Natural killer cell (primary cell): Measurements from ENCODE around the gene FBN1. TPM values are rescaled to one million over a fixed set of nuclear protein-coding genes. Genes with fewer than 3 reads are reported as not detected.

Experiments
- ATAC-seq, 3 donors: fragments of 150-1000 bp in 2 of 3; fragments of 200-7000 bp in 1 of 3; cut with Tn5 transposase; 1 replicate in 1 of 3; 2 replicates in 2 of 3; pipeline ENCODE4 v1.10.0; 2021; ENCODE audit warnings: mild to moderate bottlenecking in 2 of 3, moderate library complexity in 2 of 3
- DNase-seq, 2 donors: peaks; one replicate each; pipeline versions ENCODE4 v3.0.0 to v3.0.0-alpha.2; 2013 to 2021; ENCODE audit warnings: mixed read lengths in 1 of 2
- H3K27ac ChIP-seq: one replicate; pipeline ENCODE4 v1.5.1; 2013; ENCODE audit warnings: mild to moderate bottlenecking, low read length
- H3K27me3 ChIP-seq: one replicate; pipeline ENCODE4 v1.6.1; 2013; ENCODE audit warnings: low read length; ENCODE audit not compliant: control insufficient read depth, insufficient read depth
- H3K36me3 ChIP-seq: one replicate; pipeline ENCODE4 v1.6.1; 2013; ENCODE audit warnings: low read length; ENCODE audit not compliant: control insufficient read depth, insufficient read depth
- H3K4me1 ChIP-seq: one replicate; pipeline ENCODE4 v1.6.1; 2013; ENCODE audit warnings: low read length; ENCODE audit not compliant: control insufficient read depth, insufficient read depth
- H3K4me3 ChIP-seq: one replicate; pipeline ENCODE4 v1.5.1; 2013; ENCODE audit warnings: low read length
- H3K9me3 ChIP-seq: one replicate; pipeline ENCODE4 v1.6.1; 2013; ENCODE audit warnings: low read length; ENCODE audit not compliant: control insufficient read depth, insufficient read depth
- H3K27ac Mint-ChIP-seq, 2 donors: one replicate each; pipeline ENCODE4 v1.8.0; 2022; ENCODE audit warnings: mild to moderate bottlenecking in 2 of 2, mixed read lengths in 2 of 2, moderate library complexity in 1 of 2
- H3K27me3 Mint-ChIP-seq, 2 donors: one replicate each; pipeline ENCODE4 v1.8.0; 2022; ENCODE audit warnings: low read depth in 2 of 2, mixed read lengths in 2 of 2
- H3K36me3 Mint-ChIP-seq: one replicate; pipeline ENCODE4 v1.8.0; 2022; ENCODE audit warnings: mixed read lengths
- H3K4me1 Mint-ChIP-seq, 2 donors: one replicate each; pipeline ENCODE4 v1.8.0; 2022; ENCODE audit warnings: mixed read lengths in 2 of 2
- H3K4me3 Mint-ChIP-seq: one replicate; pipeline ENCODE4 v1.8.0; 2022; ENCODE audit warnings: mild to moderate bottlenecking, moderate library complexity, mixed read lengths
- H3K9me3 Mint-ChIP-seq, 2 donors: one replicate each; pipeline ENCODE4 v1.8.0; 2022; ENCODE audit warnings: mixed read lengths in 2 of 2
- WGBS: methylation state at CpG from one replicate; pipeline ENCODE4 v1.1.7; 2013; ENCODE audit warnings: missing lambda C conversion rate; ENCODE audit not compliant: insufficient coverage; 5-methylcytosine and 5-hydroxymethylcytosine counted together
- intact Hi-C: fragments of 100-400 bp; cut with micrococcal nuclease; formaldehyde crosslinking; loops from one replicate; pipeline ENCODE4 v1.14.2; 2022
- total RNA-seq, 4 donors: library from RNA; stranded (reverse); fragments of 120-200 nt in 1 of 4; gene quantifications; one replicate each; pipeline versions ENCODE4 v1.2.3 to v1.2.4, GENCODE V29; 2013 to 2022
- TF ChIP-seq, protein P1 (sequence below): fragments of 200-600 bp; IDR thresholded peaks from one replicate; pipeline ENCODE4 v1.8.0; 2022; ENCODE audit warnings: antibody characterized with exemption

FBN1 gene
- total RNA-seq, 3 donors from 2014 or later (not counting 1 experiment from before 2014, with no cell fraction given), result 0.33 to 0.54 (median 0.33) TPM

GRCh38 chr15:48388016-48388851 is 257.3 kb downstream of the FBN1 start:
- H3K27ac Mint-ChIP-seq, result no peak overlapping the region
- 84% methylated on average over 4 of the region's 4 CpGs for WGBS
- H3K27ac ChIP-seq, result no peak overlapping the region
- H3K4me3 ChIP-seq, result no peak overlapping the region
- peaks cover 13 to 25% of the 10 kb centered on the region in 2 donors for H3K27me3 Mint-ChIP-seq
- intact Hi-C loops, result no loop called here
- no peaks in the 10 kb centered on the region for H3K9me3 ChIP-seq
- TF ChIP-seq, protein P1, sequence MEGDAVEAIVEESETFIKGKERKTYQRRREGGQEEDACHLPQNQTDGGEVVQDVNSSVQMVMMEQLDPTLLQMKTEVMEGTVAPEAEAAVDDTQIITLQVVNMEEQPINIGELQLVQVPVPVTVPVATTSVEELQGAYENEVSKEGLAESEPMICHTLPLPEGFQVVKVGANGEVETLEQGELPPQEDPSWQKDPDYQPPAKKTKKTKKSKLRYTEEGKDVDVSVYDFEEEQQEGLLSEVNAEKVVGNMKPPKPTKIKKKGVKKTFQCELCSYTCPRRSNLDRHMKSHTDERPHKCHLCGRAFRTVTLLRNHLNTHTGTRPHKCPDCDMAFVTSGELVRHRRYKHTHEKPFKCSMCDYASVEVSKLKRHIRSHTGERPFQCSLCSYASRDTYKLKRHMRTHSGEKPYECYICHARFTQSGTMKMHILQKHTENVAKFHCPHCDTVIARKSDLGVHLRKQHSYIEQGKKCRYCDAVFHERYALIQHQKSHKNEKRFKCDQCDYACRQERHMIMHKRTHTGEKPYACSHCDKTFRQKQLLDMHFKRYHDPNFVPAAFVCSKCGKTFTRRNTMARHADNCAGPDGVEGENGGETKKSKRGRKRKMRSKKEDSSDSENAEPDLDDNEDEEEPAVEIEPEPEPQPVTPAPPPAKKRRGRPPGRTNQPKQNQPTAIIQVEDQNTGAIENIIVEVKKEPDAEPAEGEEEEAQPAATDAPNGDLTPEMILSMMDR, result no peak
- no peaks in the 10 kb centered on the region for H3K36me3 ChIP-seq
- H3K4me3 Mint-ChIP-seq, result no peak overlapping the region
- no peaks in the 10 kb centered on the region for H3K27me3 ChIP-seq
- ATAC-seq (peak in 1 of 3 donors; percentile 7), DNase-seq (no peak)
- H3K4me1 ChIP-seq, result no peaks in the 10 kb centered on the region
- no peaks in the 10 kb centered on the region for H3K4me1 Mint-ChIP-seq
- no peaks in the 10 kb centered on the region for H3K9me3 Mint-ChIP-seq
- H3K36me3 Mint-ChIP-seq, result no peaks in the 10 kb centered on the region

DNA sequence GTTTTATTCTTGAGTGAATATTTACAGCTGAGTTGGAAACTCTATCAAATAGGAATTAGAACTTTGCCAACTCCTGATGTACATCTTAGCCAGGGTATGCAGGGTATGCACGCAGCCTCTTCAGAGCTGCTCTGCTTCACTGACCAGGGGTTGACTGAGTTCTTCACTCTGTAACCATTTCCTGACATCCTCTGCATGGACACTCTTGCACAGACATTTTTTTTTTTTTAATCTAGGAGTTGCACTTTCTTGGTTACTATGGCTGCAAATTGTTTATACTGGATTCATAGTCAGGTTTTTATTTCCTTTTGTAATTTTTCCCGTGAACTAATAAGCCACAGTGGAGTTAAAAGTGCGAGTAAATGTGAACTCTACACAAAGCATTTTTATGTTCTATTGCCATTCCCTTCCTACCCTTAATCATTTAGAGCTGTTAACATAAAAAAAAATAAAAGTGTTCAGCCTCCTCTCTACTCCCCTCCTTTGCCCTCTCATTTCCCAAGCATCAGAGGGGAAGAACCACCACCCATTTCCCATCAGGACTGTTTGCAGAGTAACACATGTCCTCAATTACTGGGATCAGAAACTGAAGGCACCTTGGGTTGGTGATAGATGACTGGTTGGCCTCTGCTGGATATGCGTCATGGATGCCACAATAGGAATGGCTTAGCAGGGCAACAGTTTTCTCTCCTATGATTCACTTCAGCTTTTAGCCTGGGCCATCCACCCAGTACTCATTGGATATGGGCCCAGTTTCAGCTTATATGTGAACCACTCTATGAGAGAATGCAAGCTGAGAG is 260.3 kb downstream of the FBN1 start:
- no peak for DNase-seq
- H3K27me3 ChIP-seq, result no peaks in the 10 kb centered on the region
- intact Hi-C loops, result no loop called here
- TF ChIP-seq, protein P1, result no peak
- no peak overlapping the region for H3K4me3 Mint-ChIP-seq
- no peak overlapping the region for H3K4me3 ChIP-seq
- no peaks in the 10 kb centered on the region for H3K36me3 ChIP-seq
- peaks cover 13 to 18% of the 10 kb centered on the region in 2 donors for H3K27me3 Mint-ChIP-seq
- no peak for ATAC-seq
- WGBS, result 92% methylated on average over 4 of the region's 4 CpGs
- no peaks in the 10 kb centered on the region for H3K9me3 Mint-ChIP-seq
- H3K4me1 Mint-ChIP-seq, result no peaks in the 10 kb centered on the region
- no peaks in the 10 kb centered on the region for H3K4me1 ChIP-seq
- no peak overlapping the region for H3K27ac ChIP-seq
- H3K27ac Mint-ChIP-seq, result no peak overlapping the region
- H3K36me3 Mint-ChIP-seq, result no peaks in the 10 kb centered on the region
- no peaks in the 10 kb centered on the region for H3K9me3 ChIP-seq

DNA sequence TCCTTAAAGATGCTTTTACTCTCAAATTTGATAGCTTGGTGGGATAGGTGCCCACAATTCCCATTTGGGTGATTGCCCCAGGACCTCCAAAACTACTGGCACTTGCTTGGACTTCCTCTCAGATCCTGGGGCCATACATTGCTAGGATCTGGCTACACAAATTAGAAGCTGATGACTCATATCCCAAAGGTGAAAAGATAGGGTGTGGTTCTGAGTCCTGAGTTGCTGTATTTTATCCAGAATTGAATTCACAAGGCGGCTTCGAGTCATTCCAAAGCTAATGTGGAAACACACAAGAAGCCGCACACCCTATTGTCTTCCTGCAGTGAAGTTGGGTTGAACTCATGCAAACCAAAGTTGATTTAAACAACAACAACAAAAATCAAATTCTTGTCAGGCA is 260.9 kb downstream of the FBN1 start:
- DNase-seq, result no peak
- 95% methylated on average over 3 of the region's 3 CpGs for WGBS
- no peaks in the 10 kb centered on the region for H3K9me3 Mint-ChIP-seq

More for the DNA sequence above, 260.9 kb downstream of the FBN1 start:
- Mint-ChIP-seq H3K36me3 (no peaks in the 10 kb centered on the region), H3K4me1 (no peaks in the 10 kb centered on the region), H3K27ac (no peak overlapping the region), H3K4me3 (no peak overlapping the region), H3K27me3 (peaks cover 15 to 18% of the 10 kb centered on the region in 2 donors)
- no peak for ATAC-seq
- H3K4me3 ChIP-seq, result no peak overlapping the region
- TF ChIP-seq, protein P1, result no peak
- no peaks in the 10 kb centered on the region for H3K4me1 ChIP-seq
- no peaks in the 10 kb centered on the region for H3K27me3 ChIP-seq
- H3K9me3 ChIP-seq, result no peaks in the 10 kb centered on the region
- no peaks in the 10 kb centered on the region for H3K36me3 ChIP-seq
- intact Hi-C loops, result no loop called here
- H3K27ac ChIP-seq, result no peak overlapping the region
